Neuronal stem cell (in vitro differentiated cells): ENCODE data around the gene TMED8.
A peak's percentile ranks its signal among the peaks of the same experiment; 100 is the strongest.

Experiments
- DNase-seq: peaks from one replicate; pipeline ENCODE4 v3.0.0-alpha.2; 2013; ENCODE audit warnings: low spot score
- H2AFZ ChIP-seq: one replicate; pipeline ENCODE4 v1.6.1; 2013; ENCODE audit warnings: mild to moderate bottlenecking, low read length, inconsistent platforms
- H2AK5ac ChIP-seq: 2 replicates; pipeline ENCODE4 v1.6.1; 2013; ENCODE audit warnings: low read depth, mild to moderate bottlenecking, inconsistent platforms, low read length, moderate library complexity, mixed read lengths
- H2BK120ac ChIP-seq: 2 replicates; pipeline ENCODE4 v1.6.1; 2013; ENCODE audit warnings: low read depth, mild to moderate bottlenecking, inconsistent platforms, low read length, moderate library complexity, mixed read lengths
- H2BK12ac ChIP-seq: one replicate; pipeline ENCODE4 v1.6.1; 2013; ENCODE audit warnings: low read length, inconsistent platforms
- H2BK15ac ChIP-seq: 2 replicates; pipeline ENCODE4 v1.6.1; 2013; ENCODE audit warnings: mild to moderate bottlenecking, low read length, inconsistent platforms, mixed read lengths
- H2BK5ac ChIP-seq: one replicate; pipeline ENCODE4 v1.6.1; 2013; ENCODE audit warnings: inconsistent platforms, mild to moderate bottlenecking, low read length, moderate library complexity
- H3K14ac ChIP-seq: one replicate; pipeline ENCODE4 v1.6.1; 2013; ENCODE audit warnings: low read length, inconsistent platforms
- H3K18ac ChIP-seq: 2 replicates; pipeline ENCODE4 v1.6.1; 2013; ENCODE audit warnings: low read length, inconsistent platforms
- H3K23ac ChIP-seq: 2 replicates; pipeline ENCODE4 v1.6.1; 2013; ENCODE audit warnings: low read depth, mild to moderate bottlenecking, mixed read lengths, low read length, inconsistent platforms; ENCODE audit not compliant: poor library complexity
- H3K27ac ChIP-seq: replicated peaks from 3 replicates; pipeline ENCODE4 v1.5.1; 2013; ENCODE audit warnings: low read length, inconsistent platforms
- H3K27me3 ChIP-seq, 3 experiments: 2 replicates each; pipeline ENCODE4 v1.6.1; 2013; ENCODE audit warnings: low read length in 3 of 3, mild to moderate bottlenecking in 2 of 3, inconsistent platforms in 1 of 3, low read depth in 1 of 3, mixed read lengths in 1 of 3, moderate library complexity in 1 of 3; ENCODE audit not compliant: control insufficient read depth in 3 of 3, insufficient read depth in 3 of 3
- H3K36me3 ChIP-seq, 2 donors: replicated peaks in 1 of 2; 2 replicates each; pipeline ENCODE4 v1.6.1; 2013; ENCODE audit warnings: low read length in 2 of 2; ENCODE audit not compliant: control insufficient read depth in 2 of 2, insufficient read depth in 2 of 2
- H3K4ac ChIP-seq: 2 replicates; pipeline ENCODE4 v1.6.1; 2013; ENCODE audit warnings: inconsistent platforms, mild to moderate bottlenecking, low read length, moderate library complexity
- H3K4me1 ChIP-seq, 2 donors: 1 replicate in 1 of 2; 2 replicates in 1 of 2; pipeline ENCODE4 v1.6.1; 2013; ENCODE audit warnings: low read length in 2 of 2, low read depth in 1 of 2; ENCODE audit not compliant: control insufficient read depth in 2 of 2, insufficient read depth in 1 of 2
- H3K4me2 ChIP-seq: one replicate; pipeline ENCODE4 v1.6.1; 2013; ENCODE audit warnings: mild to moderate bottlenecking, low read length, inconsistent platforms; ENCODE audit not compliant: insufficient read depth, poor library complexity, severe bottlenecking
- H3K4me3 ChIP-seq, 2 donors: 2 replicates each; pipeline ENCODE4 v1.5.1; 2013; ENCODE audit warnings: low read length in 2 of 2, mild to moderate bottlenecking in 2 of 2, inconsistent platforms in 1 of 2, moderate library complexity in 1 of 2
- H3K79me1 ChIP-seq: one replicate; pipeline ENCODE4 v1.6.1; 2013; ENCODE audit warnings: low read depth, mild to moderate bottlenecking, inconsistent platforms, low read length, moderate library complexity
- H3K9ac ChIP-seq: one replicate; pipeline ENCODE4 v1.6.1; 2013; ENCODE audit warnings: mild to moderate bottlenecking, low read depth, low read length, inconsistent platforms; ENCODE audit not compliant: poor library complexity
- H3K9me3 ChIP-seq, 2 donors: replicated peaks in 1 of 2; 2 replicates each; pipeline versions ENCODE3 to v1.6.1; 2013; ENCODE audit warnings: low read length in 2 of 2, mild to moderate bottlenecking in 2 of 2, inconsistent platforms in 1 of 2, low read depth in 1 of 2, mixed read lengths in 1 of 2, moderate library complexity in 1 of 2; ENCODE audit not compliant: control insufficient read depth in 2 of 2, insufficient read depth in 1 of 2
- H4K8ac ChIP-seq: one replicate; pipeline ENCODE4 v1.6.1; 2013; ENCODE audit warnings: low read depth, mild to moderate bottlenecking, inconsistent platforms, low read length, moderate library complexity
- H4K91ac ChIP-seq: one replicate; pipeline ENCODE4 v1.6.1; 2013; ENCODE audit warnings: low read length, low read depth, mild to moderate bottlenecking, inconsistent platforms; ENCODE audit not compliant: poor library complexity
- WGBS, 2 donors: extraction: QIAGEN DNeasy Blood & Tissue Kit; methylation state at CpG; one replicate each; pipeline ENCODE4 v1.1.7; 2013; ENCODE audit warnings: missing lambda C conversion rate in 2 of 2, mixed read lengths in 1 of 2; ENCODE audit not compliant: insufficient read length in 2 of 2, insufficient replicate concordance in 1 of 2; ENCODE audit errors: extremely low coverage in 2 of 2; 5-methylcytosine and 5-hydroxymethylcytosine counted together

TMED8 gene

DNA sequence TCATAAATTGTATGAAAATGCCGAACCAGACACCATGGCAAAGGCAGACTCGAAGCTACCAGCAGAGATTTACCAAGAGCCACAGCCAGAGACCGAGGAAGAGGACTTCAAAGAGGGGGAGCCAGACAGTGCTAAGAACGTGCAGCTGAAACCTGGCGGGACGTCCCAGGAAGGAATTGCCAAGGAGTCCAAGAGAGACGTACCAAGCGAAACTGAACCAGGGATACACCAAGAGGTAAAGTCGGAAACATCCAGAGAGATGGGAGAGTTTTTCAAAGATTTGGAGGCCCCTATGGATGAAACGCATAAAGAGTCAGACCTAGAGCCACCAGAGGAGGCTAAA, 579 bp upstream of the TMED8 start:
- no peak overlapping the region for H3K4ac ChIP-seq
- no peaks in the 10 kb centered on the region for H3K27me3 ChIP-seq
- no peak overlapping the region for H2BK12ac ChIP-seq
- peak overlapping the region; percentile 63 for H3K4me2 ChIP-seq
- H2AK5ac ChIP-seq, result no peak overlapping the region
- H2BK5ac ChIP-seq, result no peak overlapping the region
- WGBS, 2 donors, result no CpG with 5 or more reads among the region's 10 CpGs
- H2BK15ac ChIP-seq, result no peak overlapping the region
- no peak overlapping the region for H3K23ac ChIP-seq
- H3K4me1 ChIP-seq, result peaks cover 9 to 13% of the 10 kb centered on the region in 2 donors
- no peak overlapping the region for H4K8ac ChIP-seq
- H3K36me3 ChIP-seq, result peaks cover 0 to 3% of the 10 kb centered on the region in 2 donors
- peak overlapping the region; percentile 97 for H2AFZ ChIP-seq
- no peaks in the 10 kb centered on the region for H3K9me3 ChIP-seq
- H3K27ac ChIP-seq, result no peak overlapping the region
- no peak overlapping the region for H3K14ac ChIP-seq
- no peak overlapping the region for H2BK120ac ChIP-seq
- DNase-seq, result no peak
- H3K9ac ChIP-seq, result no peak overlapping the region
- H4K91ac ChIP-seq, result no peak overlapping the region
- H3K4me3 ChIP-seq, result peak overlapping the region; percentile 90 to 97
- peaks cover 3% of the 10 kb centered on the region for H3K79me1 ChIP-seq
- no peak overlapping the region for H3K18ac ChIP-seq

DNA sequence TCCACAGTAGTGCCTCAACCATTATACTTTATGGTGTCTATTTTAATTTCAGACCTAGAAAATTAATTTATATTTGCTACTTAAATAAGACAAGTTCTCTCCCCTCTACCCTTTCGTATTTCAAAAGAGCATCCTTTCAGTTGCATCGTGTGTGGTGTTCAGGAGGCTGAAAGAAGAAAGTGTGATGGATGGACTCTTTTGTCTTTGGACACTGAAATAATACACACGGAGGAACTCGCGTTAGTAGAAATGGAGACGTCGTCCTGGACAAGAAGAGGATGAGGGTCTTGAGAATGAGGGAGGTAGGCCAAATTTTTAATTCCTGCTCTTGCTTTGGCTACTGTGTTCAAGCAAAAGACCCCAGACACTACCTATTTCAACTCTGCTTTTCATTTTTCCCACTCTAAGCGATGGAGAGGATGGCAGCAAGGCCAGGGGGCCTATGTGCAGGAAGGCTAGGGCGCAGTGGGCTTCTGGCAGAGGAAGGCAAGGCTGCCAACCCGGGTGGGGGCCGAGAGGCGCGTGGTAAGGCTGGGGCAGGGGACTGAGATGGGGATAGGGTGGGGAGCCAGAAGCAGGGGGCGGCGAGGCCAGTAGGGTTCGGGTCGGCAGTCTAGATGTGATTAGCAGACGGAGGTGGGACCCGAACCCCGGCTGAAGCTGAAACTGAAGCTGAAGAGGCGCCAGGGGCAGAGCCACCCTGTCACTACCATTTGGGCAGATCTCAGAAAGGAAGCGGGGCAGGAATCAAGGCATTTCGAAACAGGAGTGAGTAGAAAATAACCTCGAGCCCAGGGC, 722 bp downstream of the TMED8 start:
- H2AK5ac ChIP-seq, result no peak overlapping the region
- no CpG with 5 or more reads among the region's 24 CpGs for WGBS, 2 donors
- DNase-seq, result peak; percentile 14

DNA sequence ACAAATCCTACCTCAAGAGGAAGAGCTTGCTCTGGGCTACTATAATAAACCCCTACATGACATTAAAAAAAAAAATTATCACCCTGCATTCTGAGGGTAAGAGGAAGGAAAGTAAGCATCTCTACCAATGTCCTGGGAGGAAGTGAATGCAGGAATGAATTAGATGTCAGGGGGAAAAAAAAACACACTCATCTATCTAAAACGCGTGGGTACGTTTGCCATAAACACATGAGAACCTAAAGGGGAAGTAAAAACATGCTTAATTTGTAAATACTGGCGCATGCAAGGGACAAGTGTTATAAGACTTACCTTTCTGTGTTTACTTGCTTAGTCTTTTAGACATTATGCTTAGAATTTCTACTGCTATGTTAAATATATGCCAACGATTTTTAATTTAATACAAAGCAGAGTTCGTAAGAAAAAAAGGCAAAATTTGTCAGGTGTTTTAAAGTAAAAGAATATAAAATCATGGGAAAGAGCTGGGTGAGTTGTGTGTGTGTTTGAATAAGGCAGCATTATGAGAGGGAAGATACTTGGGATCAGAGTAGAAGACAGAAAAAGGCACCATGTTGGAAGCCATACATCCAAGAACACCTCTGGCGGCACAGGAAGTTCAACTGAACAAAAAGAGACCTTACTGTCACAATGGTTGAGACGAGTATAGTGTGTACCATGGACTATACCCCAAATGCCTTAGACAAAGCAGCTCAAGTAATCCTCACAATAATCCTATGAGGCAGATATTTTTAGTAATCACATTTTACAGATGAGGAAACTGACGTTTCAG, 1.5 kb downstream of the TMED8 start:
- H3K4me2 ChIP-seq, result no peak overlapping the region
- H2BK120ac ChIP-seq, result no peak overlapping the region
- H4K8ac ChIP-seq, result no peak overlapping the region
- H3K27me3 ChIP-seq, result no peaks in the 10 kb centered on the region
- peaks cover 0 to 3% of the 10 kb centered on the region in 2 donors for H3K36me3 ChIP-seq
- H4K91ac ChIP-seq, result no peak overlapping the region
- H3K9me3 ChIP-seq, result no peaks in the 10 kb centered on the region
- no peak overlapping the region for H3K27ac ChIP-seq
- no peak overlapping the region for H3K18ac ChIP-seq
- H3K14ac ChIP-seq, result no peak overlapping the region
- no peak overlapping the region for H3K4ac ChIP-seq
- no peak overlapping the region for H3K9ac ChIP-seq
- H3K79me1 ChIP-seq, result peaks cover 3% of the 10 kb centered on the region
- no peak overlapping the region for H2AK5ac ChIP-seq
- no peak overlapping the region for H3K23ac ChIP-seq
- H2BK5ac ChIP-seq, result no peak overlapping the region
- WGBS, 2 donors, result no CpG with 5 or more reads among the region's 9 CpGs
- H2AFZ ChIP-seq, result peak overlapping the region; percentile 97
- peaks cover 10 to 23% of the 10 kb centered on the region in 2 donors for H3K4me1 ChIP-seq
- H2BK15ac ChIP-seq, result no peak overlapping the region
- H2BK12ac ChIP-seq, result no peak overlapping the region
- H3K4me3 ChIP-seq, result peak overlapping the region in 1 of 2 donors; percentile 90
- DNase-seq, result no peak

More for the DNA sequence above, 722 bp downstream of the TMED8 start:
- Histone ChIP-seq H4K91ac (no peak overlapping the region), H2BK120ac (no peak overlapping the region), H3K4me1 (peaks cover 10 to 23% of the 10 kb centered on the region in 2 donors), H3K27me3 (no peaks in the 10 kb centered on the region), H3K4ac (no peak overlapping the region), H2BK15ac (no peak overlapping the region), H3K9me3 (no peaks in the 10 kb centered on the region), H2BK12ac (no peak overlapping the region), H2BK5ac (peak overlapping the region; percentile 91), H3K9ac (peak overlapping the region; percentile 90), H3K4me3 (peak overlapping the region; percentile 90 to 97), H3K27ac (peak overlapping the region; percentile 54), H3K23ac (peak overlapping the region; percentile 3), H3K79me1 (peaks cover 3% of the 10 kb centered on the region), H4K8ac (no peak overlapping the region), H3K14ac (no peak overlapping the region), H3K18ac (peak overlapping the region; percentile 92), H3K36me3 (peaks cover 0 to 3% of the 10 kb centered on the region in 2 donors), H3K4me2 (peak overlapping the region; percentile 65), H2AFZ (peak overlapping the region; percentile 97)

DNA sequence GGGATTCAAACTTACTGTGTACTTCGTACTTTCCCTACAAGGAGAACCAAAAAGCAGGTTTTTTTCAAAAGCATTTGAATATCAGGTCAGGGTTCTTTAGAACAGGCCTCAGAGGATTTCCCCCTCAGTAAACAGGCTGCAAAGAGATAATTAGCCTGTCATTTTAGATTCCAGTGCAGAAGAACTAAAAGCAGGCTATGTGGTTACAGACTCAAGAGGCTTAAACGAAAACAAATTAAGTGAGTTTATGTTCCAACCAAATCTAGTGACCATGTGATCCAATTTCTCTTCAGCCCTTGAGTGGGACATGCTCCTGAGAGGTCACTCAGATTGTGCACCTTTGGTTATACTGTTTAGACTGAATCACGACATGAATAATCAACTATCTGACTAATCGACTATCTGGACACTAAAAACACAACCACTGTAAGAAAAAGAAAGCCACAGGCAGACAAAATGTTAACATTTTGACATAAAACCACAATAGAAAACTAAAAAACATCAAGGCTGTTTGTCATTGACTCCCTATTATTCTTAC, 4.5 kb downstream of the TMED8 start:
- no peak overlapping the region for H2BK12ac ChIP-seq
- no peak overlapping the region for H4K8ac ChIP-seq
- no CpG with 5 or more reads among the region's 4 CpGs for WGBS, 2 donors

More for the DNA sequence above, 4.5 kb downstream of the TMED8 start:
- no peaks in the 10 kb centered on the region for H3K9me3 ChIP-seq
- H3K4me1 ChIP-seq, result peaks cover 7 to 24% of the 10 kb centered on the region in 2 donors
- H3K27ac ChIP-seq, result no peak overlapping the region
- no peak overlapping the region for H3K9ac ChIP-seq
- no peak overlapping the region for H3K4me2 ChIP-seq
- H4K91ac ChIP-seq, result no peak overlapping the region
- no peak overlapping the region for H2BK15ac ChIP-seq
- DNase-seq, result peak; percentile 3
- no peak overlapping the region for H2BK5ac ChIP-seq
- H3K79me1 ChIP-seq, result peaks cover 3% of the 10 kb centered on the region
- H2BK120ac ChIP-seq, result no peak overlapping the region
- no peak overlapping the region for H3K23ac ChIP-seq
- no peak overlapping the region for H3K4me3 ChIP-seq
- no peak overlapping the region for H2AFZ ChIP-seq
- no peak overlapping the region for H3K4ac ChIP-seq
- no peak overlapping the region for H2AK5ac ChIP-seq
- H3K27me3 ChIP-seq, result no peaks in the 10 kb centered on the region
- H3K18ac ChIP-seq, result no peak overlapping the region
- H3K36me3 ChIP-seq, result peaks cover 0 to 3% of the 10 kb centered on the region in 2 donors
- H3K14ac ChIP-seq, result no peak overlapping the region
